B cell (primary cell): Measurements from ENCODE around the gene PELI2. TPM values are rescaled to one million over a fixed set of nuclear protein-coding genes. Genes with fewer than 3 reads are reported as not detected.

Experiments used
- ATAC-seq: fragments of 200-7000 bp; cut with Tn5 transposase; one replicate; pipeline ENCODE4 v1.10.0; 2021; ENCODE audit warnings: low read depth, mild to moderate bottlenecking, moderate number of reproducible peaks, moderate library complexity
- CTCF ChIA-PET: fragments of 350-600 bp; sonication (Branson Sonifier 250); formaldehyde crosslinking; loops from one replicate; lab custom pipeline; 2021; ENCODE audit warnings: antibody characterized with exemption, inconsistent platforms; lab: Charles Lee
- POLR2A ChIA-PET: fragments of 350-600 bp; sonication (Branson Sonifier 250); formaldehyde crosslinking; loops from one replicate; lab custom pipeline; 2021; ENCODE audit warnings: antibody characterized with exemption; lab: Charles Lee
- DNase-seq: peaks from one replicate; pipeline ENCODE4 v3.0.0; 2013
- H2AFZ ChIP-seq: 2 replicates; pipeline ENCODE4 v1.6.1; 2012; ENCODE audit warnings: mild to moderate bottlenecking, low read depth, low read length; ENCODE audit not compliant: insufficient read depth, poor library complexity, severe bottlenecking
- H3K27ac ChIP-seq, 2 donors: 1 replicate in 1 of 2; 2 replicates in 1 of 2; pipeline ENCODE4 v1.5.1; 2012 to 2013; ENCODE audit warnings: low read length in 2 of 2, mild to moderate bottlenecking in 2 of 2, moderate library complexity in 1 of 2
- H3K27me3 ChIP-seq, 4 experiments: fragments of 200-600 bp in 1 of 4; sonication (generic) in 1 of 4; replicated peaks in 1 of 4; 1 replicate in 2 of 4; 2 replicates in 2 of 4; pipeline versions ENCODE4 v1.6.1 to v1.7.0; 2013 to 2016; ENCODE audit warnings: low read length in 3 of 4, mild to moderate bottlenecking in 2 of 4, mixed read lengths in 1 of 4, moderate library complexity in 1 of 4; ENCODE audit not compliant: insufficient read depth in 4 of 4, control insufficient read depth in 3 of 4; ENCODE audit errors: control extremely low read depth in 1 of 4
- H3K36me3 ChIP-seq, 2 experiments: replicated peaks in 1 of 2; 1 replicate in 1 of 2; 2 replicates in 1 of 2; pipeline versions ENCODE4 v1.6.1 to v1.7.1; 2013; ENCODE audit warnings: low read length in 1 of 2; ENCODE audit not compliant: insufficient read depth in 2 of 2, control insufficient read depth in 1 of 2; ENCODE audit errors: control extremely low read depth in 1 of 2, extremely low read depth in 1 of 2
- H3K4me1 ChIP-seq, 2 donors: fragments of 200-600 bp in 1 of 2; sonication (generic) in 1 of 2; 1 replicate in 1 of 2; 2 replicates in 1 of 2; pipeline versions ENCODE4 v1.5.1 to v1.6.1; 2013 to 2017; ENCODE audit warnings: low read length in 2 of 2; ENCODE audit not compliant: control insufficient read depth in 2 of 2, insufficient read depth in 2 of 2
- H3K4me2 ChIP-seq: replicated peaks from 2 replicates; pipeline ENCODE3; 2012; ENCODE audit warnings: mild to moderate bottlenecking, low read depth, low read length; ENCODE audit not compliant: poor library complexity, severe bottlenecking
- H3K4me3 ChIP-seq, 5 experiments: fragments of 200-600 bp in 1 of 5; sonication (generic) in 1 of 5; 1 replicate in 3 of 5; 2 replicates in 2 of 5; pipeline versions ENCODE4 v1.5.1 to v1.7.0; 2011 to 2016; ENCODE audit warnings: low read length in 4 of 5, mild to moderate bottlenecking in 4 of 5, low read depth in 2 of 5, control low read depth in 1 of 5, moderate library complexity in 1 of 5; ENCODE audit not compliant: insufficient read depth in 1 of 5; ENCODE audit errors: control extremely low read depth in 1 of 5, extremely low read depth in 1 of 5
- H3K79me2 ChIP-seq: fragments of 200-600 bp; sonication (generic); one replicate; pipeline ENCODE4 v1.6.0; 2016; ENCODE audit warnings: low read length; ENCODE audit not compliant: control insufficient read depth, insufficient read depth
- H3K9ac ChIP-seq: fragments of 200-600 bp; sonication (generic); 2 replicates; pipeline ENCODE4 v1.6.1; 2017; ENCODE audit warnings: mild to moderate bottlenecking, low read length, moderate library complexity
- H3K9me3 ChIP-seq, 3 donors: one replicate each; pipeline versions ENCODE4 v1.6.1 to v1.7.1; 2013; ENCODE audit warnings: low read length in 2 of 3; ENCODE audit not compliant: control insufficient read depth in 2 of 3, insufficient read depth in 1 of 3; ENCODE audit errors: control extremely low read depth in 1 of 3
- H4K20me1 ChIP-seq: 2 replicates; pipeline ENCODE4 v1.6.0; 2012; ENCODE audit warnings: mild to moderate bottlenecking, low read length; ENCODE audit not compliant: insufficient read depth, control insufficient read depth, poor library complexity, severe bottlenecking
- H3K27ac Mint-ChIP-seq: one replicate; pipeline ENCODE4 v1.8.0; 2021; ENCODE audit warnings: mixed read lengths
- H3K27me3 Mint-ChIP-seq: one replicate; pipeline ENCODE4 v1.8.0; 2021; ENCODE audit warnings: mixed read lengths
- H3K4me1 Mint-ChIP-seq: one replicate; pipeline ENCODE4 v1.8.0; 2021; ENCODE audit warnings: mixed read lengths
- H3K4me3 Mint-ChIP-seq: one replicate; pipeline ENCODE4 v1.8.0; 2021; ENCODE audit warnings: mixed read lengths
- H3K9me3 Mint-ChIP-seq: one replicate; pipeline ENCODE4 v1.8.0; 2022; ENCODE audit warnings: mixed read lengths; ENCODE audit not compliant: insufficient read depth
- EZH2 ChIP-seq: IDR thresholded peaks from 2 replicates; pipeline ENCODE4 v1.6.1; 2012; ENCODE audit warnings: borderline replicate concordance, low read depth, mild to moderate bottlenecking, moderate library complexity, low read length; ENCODE audit not compliant: insufficient read depth, poor library complexity, severe bottlenecking
- WGBS: methylation state at CpG from one replicate; pipeline ENCODE4 v1.1.5; 2013; ENCODE audit warnings: missing lambda C conversion rate; ENCODE audit not compliant: insufficient coverage; 5-methylcytosine and 5-hydroxymethylcytosine counted together
- intact Hi-C: fragments of 100-400 bp; cut with micrococcal nuclease; formaldehyde crosslinking; loops from one replicate; pipeline ENCODE4 v1.10.0; 2022
- polyA plus RNA-seq: library from polyadenylated mRNA; depleted of rRNA; stranded (reverse); fragments of >200 nt; gene quantifications from 2 replicates; pipeline ENCODE4 v1.2.3, GENCODE V29; 2012
- total RNA-seq, 2 donors: library from RNA; stranded (reverse); fragments of 120-200 nt in 1 of 2; gene quantifications; 1 replicate in 1 of 2; 2 replicates in 1 of 2; pipeline versions ENCODE4 v1.2.3 to v1.2.4, GENCODE V29; 2013 to 2022
- TF ChIP-seq, protein P1 (sequence below): fragments of 200-600 bp; IDR thresholded peaks from one replicate; pipeline ENCODE4 v1.8.0; 2022; ENCODE audit warnings: antibody characterized with exemption, mild to moderate bottlenecking

Gene PELI2
- total and polyA plus RNA-seq, 2 donors (not counting 1 experiment from before 2014, with no cell fraction given): 5.7 to 13.4 TPM

DNA sequence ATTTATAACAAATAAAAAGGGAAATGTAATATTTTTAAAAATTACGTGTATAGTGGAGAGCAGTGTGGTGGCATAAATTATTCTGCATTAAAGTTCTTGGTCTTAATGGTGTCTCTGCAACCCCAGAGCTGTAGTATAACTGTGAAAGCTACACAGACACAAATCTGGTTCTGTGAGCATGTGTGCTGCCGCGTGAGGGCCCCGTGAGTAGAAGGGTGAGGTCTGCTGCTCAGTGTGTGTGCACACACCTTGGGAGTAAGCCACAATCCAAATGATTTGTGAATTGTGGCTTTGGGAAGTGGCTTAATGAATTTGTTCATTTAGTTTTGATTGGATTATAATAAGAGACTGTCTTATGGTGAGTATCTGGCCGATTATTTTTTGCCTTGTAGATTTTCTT lies 16.8 kb downstream of the PELI2 start:
- H3K27me3 Mint-ChIP-seq: peaks cover 13% of the 10 kb centered on the region
- CTCF ChIA-PET: no interaction called here
- no peaks in the 10 kb centered on the region for H3K9me3 Mint-ChIP-seq
- Histone ChIP-seq H3K4me3 (no peak overlapping the region), H3K79me2 (peaks cover 88% of the 10 kb centered on the region), H4K20me1 (peaks cover 51% of the 10 kb centered on the region), H3K9ac (no peak overlapping the region), H3K4me2 (no peak overlapping the region), H3K4me1 (peaks cover 10 to 13% of the 10 kb centered on the region in 2 donors), H3K9me3 (no peaks in the 10 kb centered on the region), H3K36me3 (no peaks in the 10 kb centered on the region), H3K27me3 (no peaks in the 10 kb centered on the region), H2AFZ (no peak overlapping the region), H3K27ac (no peak overlapping the region)
- no peak for ATAC-seq
- intact Hi-C loops: loop anchor here (10.0 kb wide), 1 partner anchor 50 kb away; no protein-coding TSS in a partner anchor
- no peak overlapping the region for H3K27ac Mint-ChIP-seq
- POLR2A ChIA-PET: no interaction called here
- WGBS: 100% methylated on average over 3 of the region's 5 CpGs
- TF ChIP-seq, protein P1, sequence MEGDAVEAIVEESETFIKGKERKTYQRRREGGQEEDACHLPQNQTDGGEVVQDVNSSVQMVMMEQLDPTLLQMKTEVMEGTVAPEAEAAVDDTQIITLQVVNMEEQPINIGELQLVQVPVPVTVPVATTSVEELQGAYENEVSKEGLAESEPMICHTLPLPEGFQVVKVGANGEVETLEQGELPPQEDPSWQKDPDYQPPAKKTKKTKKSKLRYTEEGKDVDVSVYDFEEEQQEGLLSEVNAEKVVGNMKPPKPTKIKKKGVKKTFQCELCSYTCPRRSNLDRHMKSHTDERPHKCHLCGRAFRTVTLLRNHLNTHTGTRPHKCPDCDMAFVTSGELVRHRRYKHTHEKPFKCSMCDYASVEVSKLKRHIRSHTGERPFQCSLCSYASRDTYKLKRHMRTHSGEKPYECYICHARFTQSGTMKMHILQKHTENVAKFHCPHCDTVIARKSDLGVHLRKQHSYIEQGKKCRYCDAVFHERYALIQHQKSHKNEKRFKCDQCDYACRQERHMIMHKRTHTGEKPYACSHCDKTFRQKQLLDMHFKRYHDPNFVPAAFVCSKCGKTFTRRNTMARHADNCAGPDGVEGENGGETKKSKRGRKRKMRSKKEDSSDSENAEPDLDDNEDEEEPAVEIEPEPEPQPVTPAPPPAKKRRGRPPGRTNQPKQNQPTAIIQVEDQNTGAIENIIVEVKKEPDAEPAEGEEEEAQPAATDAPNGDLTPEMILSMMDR: no peak
- TF ChIP-seq EZH2: no peak
- no peak overlapping the region for H3K4me3 Mint-ChIP-seq
- H3K4me1 Mint-ChIP-seq: peaks cover 50% of the 10 kb centered on the region
- DNase-seq: no peak

DNA sequence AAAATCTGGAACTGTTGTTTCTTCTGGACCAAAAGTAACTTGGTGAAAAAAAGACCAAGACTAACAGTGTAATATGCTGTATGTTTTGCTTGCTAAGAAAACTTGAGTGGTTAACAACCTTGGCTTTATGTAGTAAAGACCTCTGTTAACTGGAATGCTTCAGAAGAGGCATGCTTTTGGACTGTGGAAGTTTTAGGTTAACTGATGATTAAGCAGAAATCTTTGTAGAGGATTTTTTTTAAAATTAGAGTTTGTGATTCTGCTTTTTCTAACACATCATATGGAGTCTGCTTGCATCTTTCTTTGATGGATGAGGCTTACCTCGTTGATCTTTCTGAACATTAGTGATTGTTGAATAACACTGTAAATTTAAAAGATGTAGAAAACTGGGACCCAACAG lies 17.5 kb downstream of the PELI2 start:
- POLR2A ChIA-PET: no interaction called here
- H3K4me1 Mint-ChIP-seq: peaks cover 47% of the 10 kb centered on the region

More for the DNA sequence above, 17.5 kb downstream of the PELI2 start:
- peaks cover 8 to 10% of the 10 kb centered on the region in 2 donors for H3K4me1 ChIP-seq
- WGBS: no CpG with 5 or more reads among the region's 1 CpG
- Mint-ChIP-seq H3K9me3 (no peaks in the 10 kb centered on the region), H3K27ac (no peak overlapping the region), H3K27me3 (peaks cover 13% of the 10 kb centered on the region), H3K4me3 (no peak overlapping the region)
- no peak for ATAC-seq
- intact Hi-C loops: loop anchor here (10.0 kb wide), 1 partner anchor 49 kb away; no protein-coding TSS in a partner anchor
- H3K4me3 ChIP-seq: no peak overlapping the region
- H3K27ac ChIP-seq: no peak overlapping the region
- no peak for TF ChIP-seq EZH2
- TF ChIP-seq, protein P1: no peak
- H2AFZ ChIP-seq: no peak overlapping the region
- H3K9me3 ChIP-seq: no peaks in the 10 kb centered on the region
- H3K4me2 ChIP-seq: no peak overlapping the region
- peaks cover 51% of the 10 kb centered on the region for H4K20me1 ChIP-seq
- H3K79me2 ChIP-seq: peaks cover 90% of the 10 kb centered on the region
- no peaks in the 10 kb centered on the region for H3K36me3 ChIP-seq
- DNase-seq: no peak
- CTCF ChIA-PET: no interaction called here
- H3K9ac ChIP-seq: no peak overlapping the region
- H3K27me3 ChIP-seq: no peaks in the 10 kb centered on the region
